GM12865 (cell line): ENCODE results near the gene TBCD.
"Not testable (repeated sequence)": the region's sequence is repeated elsewhere in the genome, so short reads cannot be mapped to it uniquely, and the experiment has no call there.

Source experiments
- DNase-seq: peaks from one replicate; pipeline ENCODE4 v3.0.0; 2010; ENCODE audit warnings: low read depth
- H3K4me3 ChIP-seq: 2 replicates; pipeline ENCODE4 v1.5.1; 2011; ENCODE audit warnings: mild to moderate bottlenecking, low read depth, low read length, control low read depth
- TF ChIP-seq, protein P1 (sequence below): IDR thresholded peaks from 2 replicates; pipeline ENCODE4 v1.5.1; 2011; ENCODE audit warnings: low read length, control low read depth, low read depth, inconsistent platforms; ENCODE audit not compliant: insufficient read depth; ENCODE audit errors: missing control alignments

Gene TBCD

DNA sequence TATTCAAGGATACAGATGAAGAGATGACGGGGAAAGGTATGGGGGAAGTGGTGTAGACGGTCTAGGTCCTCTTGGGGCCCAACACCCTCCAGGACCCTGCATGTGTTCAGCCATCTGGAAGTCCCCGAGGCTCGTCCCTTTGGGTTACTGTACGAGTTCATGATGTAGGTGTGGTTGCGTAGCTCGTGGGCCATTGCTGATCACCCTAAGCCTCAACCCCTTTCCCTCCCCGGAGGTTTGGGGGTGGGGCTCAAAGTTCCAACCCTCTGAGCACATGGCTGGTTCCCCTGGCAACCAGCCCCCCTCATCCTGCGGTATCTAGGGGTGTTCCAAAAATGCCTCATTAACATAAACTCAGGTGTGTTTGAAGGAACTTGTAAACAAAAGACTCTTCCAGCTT, 228.8 kb downstream of the TBCD start:
- H3K4me3 ChIP-seq: no peak overlapping the region
- DNase-seq: no peak
- TF ChIP-seq, protein P1, sequence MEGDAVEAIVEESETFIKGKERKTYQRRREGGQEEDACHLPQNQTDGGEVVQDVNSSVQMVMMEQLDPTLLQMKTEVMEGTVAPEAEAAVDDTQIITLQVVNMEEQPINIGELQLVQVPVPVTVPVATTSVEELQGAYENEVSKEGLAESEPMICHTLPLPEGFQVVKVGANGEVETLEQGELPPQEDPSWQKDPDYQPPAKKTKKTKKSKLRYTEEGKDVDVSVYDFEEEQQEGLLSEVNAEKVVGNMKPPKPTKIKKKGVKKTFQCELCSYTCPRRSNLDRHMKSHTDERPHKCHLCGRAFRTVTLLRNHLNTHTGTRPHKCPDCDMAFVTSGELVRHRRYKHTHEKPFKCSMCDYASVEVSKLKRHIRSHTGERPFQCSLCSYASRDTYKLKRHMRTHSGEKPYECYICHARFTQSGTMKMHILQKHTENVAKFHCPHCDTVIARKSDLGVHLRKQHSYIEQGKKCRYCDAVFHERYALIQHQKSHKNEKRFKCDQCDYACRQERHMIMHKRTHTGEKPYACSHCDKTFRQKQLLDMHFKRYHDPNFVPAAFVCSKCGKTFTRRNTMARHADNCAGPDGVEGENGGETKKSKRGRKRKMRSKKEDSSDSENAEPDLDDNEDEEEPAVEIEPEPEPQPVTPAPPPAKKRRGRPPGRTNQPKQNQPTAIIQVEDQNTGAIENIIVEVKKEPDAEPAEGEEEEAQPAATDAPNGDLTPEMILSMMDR: no peak

DNA sequence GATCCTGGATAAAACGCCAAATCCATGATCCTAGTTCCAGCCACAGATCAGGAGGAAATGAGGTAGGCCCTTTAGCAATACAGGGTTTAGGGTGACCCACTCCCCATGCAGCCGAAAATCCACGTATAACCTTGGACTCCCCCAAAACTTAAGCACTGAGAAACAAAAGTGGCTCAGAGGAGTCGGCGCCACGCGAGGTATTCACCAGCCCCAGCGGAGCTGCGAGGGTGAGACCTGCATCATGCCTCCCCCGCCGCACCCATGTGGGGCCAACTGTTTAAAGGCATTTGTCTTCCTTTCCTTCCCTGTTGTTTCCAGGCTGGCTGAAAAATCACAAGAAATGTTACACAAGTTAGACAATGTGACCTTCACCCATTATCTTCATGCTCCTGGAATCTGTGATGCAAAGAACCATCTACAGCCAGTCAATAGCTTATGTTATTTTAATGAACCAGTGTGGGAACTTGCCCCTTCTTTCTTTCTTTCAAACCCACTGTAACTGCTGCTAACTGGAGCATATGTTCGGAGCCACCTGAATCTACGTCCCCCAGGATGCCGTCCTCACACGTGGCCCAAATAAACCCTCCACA, 229.4 kb downstream of the TBCD start:
- H3K4me3 ChIP-seq: no peak overlapping the region
- no peak for DNase-seq
- TF ChIP-seq, protein P1: no peak

DNA sequence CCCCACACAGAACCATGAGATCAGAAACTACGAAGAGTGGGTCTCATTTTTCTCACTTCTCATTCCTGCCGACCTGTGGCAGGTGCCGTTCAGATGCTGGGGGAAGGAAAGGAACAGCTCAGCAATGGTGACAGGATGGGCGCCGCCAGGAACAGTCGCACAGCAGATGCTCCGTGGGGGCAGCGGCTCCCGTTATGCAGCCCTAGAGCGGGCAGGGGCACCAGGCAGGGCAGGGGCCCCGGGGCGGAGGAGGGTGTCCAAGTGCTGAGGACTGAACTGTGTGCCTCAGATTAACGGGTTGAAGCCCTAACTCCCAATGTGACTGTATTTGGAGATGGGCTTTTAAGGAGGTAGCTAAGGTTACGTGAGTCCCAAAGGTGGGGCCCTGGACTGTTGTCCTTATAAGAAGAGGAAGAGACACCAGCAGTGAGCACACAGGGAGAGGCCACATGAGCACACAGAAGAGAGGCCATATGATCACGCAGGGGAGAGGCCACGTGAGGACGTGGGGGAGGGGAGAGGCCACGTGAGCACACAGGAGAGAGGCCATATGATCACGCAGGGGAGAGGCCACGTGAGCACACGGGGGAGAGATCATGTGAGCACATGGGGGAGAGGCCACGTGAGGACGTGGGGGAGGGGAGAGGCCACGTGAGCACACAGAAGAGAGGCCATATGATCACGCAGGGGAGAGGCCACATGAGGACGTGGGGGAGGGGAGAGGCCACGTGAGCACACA, 231.8 kb downstream of the TBCD start:
- DNase-seq: no peak
- TF ChIP-seq, protein P1: no peak
- no peak overlapping the region for H3K4me3 ChIP-seq

DNA sequence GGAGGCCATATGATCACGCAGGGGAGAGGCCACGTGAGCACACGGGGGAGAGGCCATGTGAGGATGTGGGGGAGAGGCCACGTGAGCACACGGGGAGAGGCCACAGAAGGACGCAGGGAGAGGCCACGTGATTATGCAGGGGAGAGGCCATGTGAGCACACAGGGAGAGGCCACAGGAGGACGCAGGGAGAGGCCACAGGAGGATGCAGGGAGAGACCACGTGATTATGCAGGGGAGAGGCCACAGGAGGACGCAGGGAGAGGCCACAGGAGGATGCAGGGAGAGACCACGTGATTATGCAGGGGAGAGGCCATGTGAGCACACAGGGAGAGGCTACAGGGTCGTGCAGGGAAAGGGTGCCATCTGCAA, 232.4 kb downstream of the TBCD start:
- H3K4me3 ChIP-seq, DNase-seq: not testable (repeated sequence)

DNA sequence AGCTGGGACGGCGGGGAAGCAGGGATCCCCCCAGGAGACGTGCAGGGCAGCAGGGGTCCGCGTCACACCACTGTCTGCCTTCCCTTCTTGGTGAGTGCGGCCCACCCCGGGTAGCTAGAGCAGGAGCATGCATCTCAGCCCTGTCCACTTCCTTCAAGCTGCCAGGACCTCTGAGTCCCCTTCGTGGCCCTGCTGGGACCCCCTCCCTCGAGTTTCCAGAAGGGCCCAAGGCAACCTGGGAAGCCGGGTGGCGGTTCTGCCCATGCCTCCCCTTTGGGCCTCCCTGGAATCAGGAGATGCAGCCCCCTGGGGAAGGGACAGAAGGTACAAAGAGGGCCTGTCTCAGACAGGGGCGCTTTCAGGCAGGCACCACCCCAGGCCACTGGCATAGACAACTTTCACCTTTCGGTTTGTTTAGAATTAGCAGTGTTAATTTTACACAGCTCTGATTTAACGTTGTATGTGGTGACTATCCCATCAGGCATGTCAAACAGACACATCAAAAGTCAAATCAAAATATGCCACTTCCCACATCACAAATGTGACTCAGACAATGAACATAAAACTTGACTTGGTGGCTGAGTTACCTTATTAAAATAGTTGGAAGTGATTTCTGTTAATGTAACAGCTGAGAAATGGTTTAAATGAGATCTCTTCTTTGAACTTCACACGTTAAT, 233.0 kb downstream of the TBCD start:
- no peak overlapping the region for H3K4me3 ChIP-seq

DNA sequence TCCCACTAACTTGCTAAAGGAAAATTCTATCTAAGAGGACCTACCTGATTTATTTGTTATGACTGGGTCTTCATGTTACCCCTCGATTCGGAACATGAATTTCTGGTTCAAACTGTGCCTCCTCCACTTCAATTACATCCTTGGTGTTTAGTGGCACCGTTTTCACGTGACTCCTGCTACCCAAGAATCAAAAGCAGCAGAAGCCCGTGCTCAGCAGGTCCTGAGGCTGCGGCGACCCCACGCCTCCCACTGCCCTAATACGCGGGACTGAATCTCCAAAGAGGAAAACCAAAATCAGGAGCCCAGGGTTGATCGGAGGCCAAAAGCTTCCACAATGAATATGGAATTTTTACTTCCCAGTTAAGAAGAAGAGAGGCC, 233.6 kb downstream of the TBCD start:
- TF ChIP-seq, protein P1: no peak
- no peak overlapping the region for H3K4me3 ChIP-seq

More for the DNA sequence above, 233.0 kb downstream of the TBCD start:
- DNase-seq: no peak
- TF ChIP-seq, protein P1: no peak

DNA sequence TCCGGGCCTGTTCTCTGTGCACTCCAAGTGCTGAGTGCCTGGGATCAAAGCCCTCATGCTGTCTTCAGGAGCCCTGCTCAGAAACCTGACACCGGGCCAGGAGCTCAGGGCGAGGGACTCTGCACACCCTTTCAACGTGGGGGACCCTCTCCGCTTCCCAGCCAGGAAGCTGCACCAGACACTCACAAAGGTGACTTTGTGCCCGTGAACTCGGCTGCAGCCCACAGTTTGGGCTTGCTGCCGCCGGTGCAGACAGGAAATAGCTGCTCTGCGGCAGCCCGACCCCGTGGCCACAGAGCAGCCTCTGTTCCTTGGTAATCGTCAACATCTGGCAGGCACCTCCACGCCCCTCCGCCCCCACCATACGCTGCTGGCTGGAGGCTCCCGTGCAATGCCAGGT, 234.1 kb downstream of the TBCD start:
- H3K4me3 ChIP-seq: no peak overlapping the region
- no peak for DNase-seq
- TF ChIP-seq, protein P1: no peak

More for the DNA sequence above, 233.6 kb downstream of the TBCD start:
- no peak for DNase-seq

DNA sequence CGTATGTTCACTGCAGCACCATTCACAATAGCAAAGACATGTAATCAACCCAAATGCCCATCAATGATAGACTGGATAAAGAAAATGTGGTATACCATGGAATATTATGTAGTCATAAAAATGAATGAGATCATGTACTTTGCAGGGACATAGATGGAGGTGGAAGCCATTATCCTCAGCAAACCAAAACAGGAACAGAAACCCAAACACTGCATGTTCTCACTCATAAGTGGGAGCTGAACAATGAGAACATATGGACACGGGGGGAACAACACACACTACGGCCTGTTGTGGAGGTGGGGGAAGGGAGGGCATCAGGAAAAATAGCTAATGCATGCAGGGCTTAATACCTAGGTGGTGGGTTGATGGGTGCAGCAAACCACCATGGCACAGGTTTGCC, 237.2 kb downstream of the TBCD start:
- not testable (repeated sequence) for H3K4me3 ChIP-seq, DNase-seq
